ENCODE measurements around the gene HBS1L.

Gene HBS1L

DNA sequence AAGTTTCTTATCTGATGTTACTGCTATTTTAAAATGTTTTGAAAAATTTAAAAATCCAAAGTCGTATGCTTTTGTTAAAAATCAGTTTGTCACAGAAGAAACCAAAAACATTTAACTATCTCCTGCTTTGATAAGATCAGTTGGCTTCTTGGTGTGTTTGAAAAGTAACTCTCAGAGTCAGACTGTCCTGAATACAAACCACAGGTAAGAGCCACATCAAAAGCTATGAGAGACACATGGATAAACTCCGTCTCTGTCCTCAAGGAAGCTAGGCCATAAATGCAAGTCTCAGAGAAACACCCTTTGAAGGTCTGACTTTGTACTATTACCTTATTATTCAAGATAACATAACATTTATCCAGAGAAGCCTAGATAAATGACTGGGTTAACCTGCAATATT is 7.7 kb downstream of the HBS1L start:
- Histone ChIP-seq H3K36me3 (peaks cover 17% of the 10 kb centered on the region), H3K9me3 (no peaks in the 10 kb centered on the region), H3K27ac (no peak overlapping the region), H3K27me3 (no peaks in the 10 kb centered on the region), H3K4me3 (ENCODE audit: low read depth in 1 of 2, low read length in 1 of 2) (no peak overlapping the region), H3K4me1 (ENCODE audit: control insufficient read depth in 1 of 2, insufficient read depth in 1 of 2, low read depth in 1 of 2, low read length in 1 of 2) (peaks cover 18 to 19% of the 10 kb centered on the region in 2 experiments)
- TF ChIP-seq, protein P1, sequence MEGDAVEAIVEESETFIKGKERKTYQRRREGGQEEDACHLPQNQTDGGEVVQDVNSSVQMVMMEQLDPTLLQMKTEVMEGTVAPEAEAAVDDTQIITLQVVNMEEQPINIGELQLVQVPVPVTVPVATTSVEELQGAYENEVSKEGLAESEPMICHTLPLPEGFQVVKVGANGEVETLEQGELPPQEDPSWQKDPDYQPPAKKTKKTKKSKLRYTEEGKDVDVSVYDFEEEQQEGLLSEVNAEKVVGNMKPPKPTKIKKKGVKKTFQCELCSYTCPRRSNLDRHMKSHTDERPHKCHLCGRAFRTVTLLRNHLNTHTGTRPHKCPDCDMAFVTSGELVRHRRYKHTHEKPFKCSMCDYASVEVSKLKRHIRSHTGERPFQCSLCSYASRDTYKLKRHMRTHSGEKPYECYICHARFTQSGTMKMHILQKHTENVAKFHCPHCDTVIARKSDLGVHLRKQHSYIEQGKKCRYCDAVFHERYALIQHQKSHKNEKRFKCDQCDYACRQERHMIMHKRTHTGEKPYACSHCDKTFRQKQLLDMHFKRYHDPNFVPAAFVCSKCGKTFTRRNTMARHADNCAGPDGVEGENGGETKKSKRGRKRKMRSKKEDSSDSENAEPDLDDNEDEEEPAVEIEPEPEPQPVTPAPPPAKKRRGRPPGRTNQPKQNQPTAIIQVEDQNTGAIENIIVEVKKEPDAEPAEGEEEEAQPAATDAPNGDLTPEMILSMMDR (IDR thresholded peaks at IDR 0.05): no peak

GRCh38 chr6:135044639-135045038 is 10.0 kb downstream of the HBS1L start:
- TF ChIP-seq, protein P1 (IDR thresholded peaks at IDR 0.05): no peak
- Histone ChIP-seq H3K9me3 (no peaks in the 10 kb centered on the region), H3K27ac (peak overlapping the region; percentile 40), H3K36me3 (peaks cover 20% of the 10 kb centered on the region), H3K4me1 (ENCODE audit: control insufficient read depth in 1 of 2, insufficient read depth in 1 of 2, low read depth in 1 of 2, low read length in 1 of 2) (peaks cover 18 to 19% of the 10 kb centered on the region in 2 experiments), H3K4me3 (ENCODE audit: low read depth in 1 of 2, low read length in 1 of 2) (no peak overlapping the region), H3K27me3 (no peaks in the 10 kb centered on the region)

GRCh38 chr6:135043846-135044245 is 10.8 kb downstream of the HBS1L start:
- Histone ChIP-seq H3K27ac (no peak overlapping the region), H3K27me3 (no peaks in the 10 kb centered on the region), H3K4me3 (ENCODE audit: low read depth in 1 of 2, low read length in 1 of 2) (no peak overlapping the region), H3K9me3 (no peaks in the 10 kb centered on the region), H3K4me1 (ENCODE audit: control insufficient read depth in 1 of 2, insufficient read depth in 1 of 2, low read depth in 1 of 2, low read length in 1 of 2) (peaks cover 18 to 19% of the 10 kb centered on the region in 2 experiments), H3K36me3 (peaks cover 20% of the 10 kb centered on the region)
- TF ChIP-seq, protein P1 (IDR thresholded peaks at IDR 0.05): no peak

- Histone ChIP-seq H3K27ac (no peak overlapping the region), H3K4me3 (ENCODE audit: low read depth in 1 of 2, low read length in 1 of 2) (no peak overlapping the region), H3K36me3 (peaks cover 19% of the 10 kb centered on the region), H3K9me3 (no peaks in the 10 kb centered on the region), H3K27me3 (no peaks in the 10 kb centered on the region), H3K4me1 (ENCODE audit: control insufficient read depth in 1 of 2, insufficient read depth in 1 of 2, low read depth in 1 of 2, low read length in 1 of 2) (peaks cover 18 to 19% of the 10 kb centered on the region in 2 experiments)
- TF ChIP-seq, protein P1 (IDR thresholded peaks at IDR 0.05): no peak
These were observed 11.3 kb downstream of the HBS1L start for GRCh38 chr6:135043364-135043763.

DNA sequence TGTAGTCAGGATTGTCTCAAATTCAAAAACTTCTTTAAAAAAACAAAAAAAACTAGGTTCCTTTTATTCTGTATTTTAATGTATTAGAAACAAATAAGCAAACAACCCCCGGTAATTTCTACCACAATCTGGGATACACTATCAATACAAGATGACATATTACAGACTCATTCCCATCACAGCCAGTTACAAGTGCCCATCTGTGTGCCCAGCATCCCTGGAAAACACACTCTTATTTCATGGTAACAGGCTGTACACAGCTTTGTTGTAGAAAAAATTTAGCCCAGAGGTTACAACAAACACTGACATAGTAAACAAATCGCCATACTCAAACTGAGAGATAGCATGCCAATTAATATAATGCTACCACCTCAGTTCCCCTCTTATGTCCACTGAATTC is 16.3 kb downstream of the HBS1L start:
- peaks cover 59% of the 10 kb centered on the region for H3K36me3 ChIP-seq
- no peaks in the 10 kb centered on the region for H3K9me3 ChIP-seq
- TF ChIP-seq, protein P1 (IDR thresholded peaks at IDR 0.05): no peak
- H3K27me3 ChIP-seq: no peaks in the 10 kb centered on the region
- peaks cover 2% of the 10 kb centered on the region in 2 experiments for H3K4me1 ChIP-seq (ENCODE audit: control insufficient read depth in 1 of 2, insufficient read depth in 1 of 2, low read depth in 1 of 2, low read length in 1 of 2)
- no peak overlapping the region for H3K4me3 ChIP-seq (ENCODE audit: low read depth in 1 of 2, low read length in 1 of 2)
- no peak overlapping the region for H3K27ac ChIP-seq

DNA sequence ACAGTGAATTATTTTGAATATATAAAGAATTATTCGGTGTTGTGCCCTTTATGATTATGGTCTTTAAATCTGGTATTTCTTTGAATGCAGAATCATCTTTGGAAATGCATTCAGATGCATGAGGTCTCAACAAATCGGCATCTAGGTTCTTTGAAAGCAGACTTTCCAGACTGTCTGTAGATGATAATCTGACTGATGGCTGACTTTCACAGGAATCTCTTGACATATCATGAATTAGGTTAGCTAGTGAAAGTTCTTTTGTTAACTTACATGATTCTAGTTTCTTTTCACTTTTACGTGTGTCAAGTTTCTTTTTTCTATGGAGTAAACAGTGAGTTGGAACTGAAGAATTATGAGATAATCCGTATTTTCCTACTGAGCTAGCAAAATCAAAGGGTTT is 17.1 kb downstream of the HBS1L start:
- H3K36me3 ChIP-seq: peaks cover 62% of the 10 kb centered on the region
- TF ChIP-seq, protein P1 (IDR thresholded peaks at IDR 0.05): no peak

More for the DNA sequence above, 17.1 kb downstream of the HBS1L start:
- no peak overlapping the region for H3K4me3 ChIP-seq (ENCODE audit: low read depth in 1 of 2, low read length in 1 of 2)
- no peaks in the 10 kb centered on the region for H3K4me1 ChIP-seq (ENCODE audit: control insufficient read depth in 1 of 2, insufficient read depth in 1 of 2, low read depth in 1 of 2, low read length in 1 of 2)
- no peak overlapping the region for H3K27ac ChIP-seq
- no peaks in the 10 kb centered on the region for H3K9me3 ChIP-seq
- H3K27me3 ChIP-seq: no peaks in the 10 kb centered on the region
